ENCODE data around the gene ERICH2. TPM values are rescaled to one million over a fixed set of nuclear protein-coding genes. Genes with fewer than 3 reads are reported as not detected.

Gene ERICH2
- total RNA-seq, 1 experiment from 2014 or later = 1.1 TPM

- Mint-ChIP-seq H3K9me3 (no peaks in the 10 kb centered on the region), H3K27ac (no peak overlapping the region), H3K27me3 (ENCODE audit: low read depth) (peaks cover 98% of the 10 kb centered on the region), H3K4me3 (peak overlapping the region; percentile 84), H3K36me3 (no peaks in the 10 kb centered on the region), H3K4me1 (peaks cover 49% of the 10 kb centered on the region)
- no peak for TF ChIP-seq USF1 (CRISPR knock-in tag; IDR thresholded peaks at IDR 0.05)
- 0 out of 2 replicates have a peak, but pooled peaks have one; percentile 10 for TF ChIP-seq SP1 (CRISPR knock-in tag; conservative IDR thresholded peaks at IDR 0.05)
- no peak for TF ChIP-seq NR3C1 (CRISPR knock-in tag; conservative IDR thresholded peaks at IDR 0.05; ENCODE audit: low read depth)
- TF ChIP-seq ZNF232 (CRISPR knock-in tag; IDR thresholded peaks at IDR 0.05) = no peak
- TF ChIP-seq IRF1 (CRISPR knock-in tag; IDR thresholded peaks at IDR 0.05) = no peak
- no peak for TF ChIP-seq NFATC4 (CRISPR knock-in tag; IDR thresholded peaks at IDR 0.05)
- ChIA-PET POLR2A (no interaction called here), CTCF (interaction anchor here (0.5 to 2.8 kb wide), 16 partner anchors 8 to 585 kb away, joined by 3 to 14 read pairs (median 4); partner anchors contain the start of gene GORASP2)
- no peak for ATAC-seq
- DNase-seq (ENCODE audit: low spot score) = peak; percentile 22
Observed at GRCh38 chr2:170820757-170821530, 50.8 kb downstream of the ERICH2 start.

- Mint-ChIP-seq H3K36me3 (no peaks in the 10 kb centered on the region), H3K4me3 (peak overlapping the region; percentile 84), H3K27me3 (ENCODE audit: low read depth) (peaks cover 98% of the 10 kb centered on the region), H3K27ac (no peak overlapping the region), H3K9me3 (no peaks in the 10 kb centered on the region), H3K4me1 (peaks cover 49% of the 10 kb centered on the region)
- no peak for DNase-seq (ENCODE audit: low spot score)
- POLR2A ChIA-PET = no interaction called here
- no peak for ATAC-seq
- CTCF ChIA-PET = interaction anchor here (0.7 to 2.6 kb wide), 12 partner anchors 9 to 586 kb away, joined by 3 to 11 read pairs (median 6); partner anchors contain the start of gene GORASP2
- TF ChIP-seq SP1 (CRISPR knock-in tag; conservative IDR thresholded peaks at IDR 0.05) = no peak
- no peak for TF ChIP-seq OVOL2 (CRISPR knock-in tag; IDR thresholded peaks at IDR 0.05; ENCODE audit: borderline replicate concordance)
- no peak for TF ChIP-seq ZBTB21 (CRISPR knock-in tag; IDR thresholded peaks at IDR 0.05; ENCODE audit: borderline replicate concordance)
- TF ChIP-seq JAZF1 (CRISPR knock-in tag; IDR thresholded peaks at IDR 0.05) = no peak
- TF ChIP-seq ZNF396 (CRISPR knock-in tag; IDR thresholded peaks at IDR 0.05; ENCODE audit: borderline replicate concordance) = no peak
- no peak for TF ChIP-seq AR (CRISPR knock-in tag; IDR thresholded peaks at IDR 0.05)
- no peak for TF ChIP-seq NR1H2 (CRISPR knock-in tag; IDR thresholded peaks at IDR 0.05)
- TF ChIP-seq ZNF671 (CRISPR knock-in tag; IDR thresholded peaks at IDR 0.05) = no peak
- no peak for TF ChIP-seq MAX (CRISPR knock-in tag; IDR thresholded peaks at IDR 0.05)
- TF ChIP-seq ZNF263 (CRISPR knock-in tag; IDR thresholded peaks at IDR 0.05; ENCODE audit: low read depth) = no peak
- no peak for TF ChIP-seq USF2 (CRISPR knock-in tag; IDR thresholded peaks at IDR 0.05)
- TF ChIP-seq ZSCAN18 (CRISPR knock-in tag; IDR thresholded peaks at IDR 0.05) = no peak
- no peak for TF ChIP-seq PREB (CRISPR knock-in tag; IDR thresholded peaks at IDR 0.05; ENCODE audit: borderline replicate concordance)
- TF ChIP-seq ZNF317 (CRISPR knock-in tag; IDR thresholded peaks at IDR 0.05; ENCODE audit: borderline replicate concordance, low read depth) = no peak
- TF ChIP-seq CREM (CRISPR knock-in tag; IDR thresholded peaks at IDR 0.05) = no peak
- TF ChIP-seq ATF1 (CRISPR knock-in tag; IDR thresholded peaks at IDR 0.05) = no peak
- TF ChIP-seq ZNF232 (CRISPR knock-in tag; IDR thresholded peaks at IDR 0.05) = no peak
- no peak for TF ChIP-seq GTF2I (CRISPR knock-in tag; conservative IDR thresholded peaks at IDR 0.05)
- no peak for TF ChIP-seq RELA (CRISPR knock-in tag; IDR thresholded peaks at IDR 0.05; ENCODE audit: borderline replicate concordance)
- no peak for TF ChIP-seq SMAD3 (CRISPR knock-in tag; IDR thresholded peaks at IDR 0.05; ENCODE audit: borderline replicate concordance)
Observed at GRCh38 chr2:170821531-170822289, 51.5 kb downstream of the ERICH2 start.

All from WTC11 (cell line).